ENCODE results near the gene TAGLN2. TPM values are rescaled to one million over a fixed set of nuclear protein-coding genes. Genes with fewer than 3 reads are reported as not detected.

The TAGLN2 gene
- total and polyA plus RNA-seq, 10 of the 15 experiments (the other 5 are each of a cell fraction or from before 2014, with no cell fraction given) = 155 to 611 (median 363) TPM

- Histone ChIP-seq H3K27me3 (replicated peaks in 1 of 2; ENCODE audit: control insufficient read depth in 2 of 2, insufficient read depth in 2 of 2, low read length in 1 of 2) (peaks cover 0 to 6% of the 10 kb centered on the region in 2 experiments; a peak in 2 of 4 replicates), H3K36me3 (ENCODE audit: control insufficient read depth in 2 of 2, insufficient read depth in 2 of 2, low read length in 1 of 2) (no peaks in the 10 kb centered on the region), H3K9ac (ENCODE audit: control insufficient read depth, insufficient read depth, low read length) (no peak overlapping the region), H3K4me3 (no peak overlapping the region), H4K20me1 (ENCODE audit: control insufficient read depth, insufficient read depth) (no peaks in the 10 kb centered on the region), H3K27ac (ENCODE audit: control insufficient read depth, insufficient read depth) (no peak overlapping the region), H2AFZ (ENCODE audit: control insufficient read depth, low read depth, low read length) (no peak overlapping the region), H3K4me1 (ENCODE audit: control insufficient read depth, insufficient read depth, low read length) (peaks cover 23% of the 10 kb centered on the region), H3K79me2 (ENCODE audit: control insufficient read depth, insufficient read depth, low read length) (no peaks in the 10 kb centered on the region), H3K4me2 (ENCODE audit: control insufficient read depth, insufficient read depth) (peak overlapping the region; percentile 2; the same call in 1 of the 2 replicates), H3K9me3 (replicated peaks; ENCODE audit: control insufficient read depth, insufficient read depth, low read length) (no peaks in the 10 kb centered on the region)
- in situ Hi-C loops (cut with MboI) = loop anchor here (5.0 kb wide), 1 partner anchor 69 kb away; no protein-coding TSS in a partner anchor
- RAD21 ChIA-PET (ENCODE audit: unreplicated experiment) = interaction anchor here (1.1 to 12.4 kb wide), 4 partner anchors 45 to 140 kb away, joined by 3 to 113 read pairs (median 4); no protein-coding TSS in a partner anchor
- BruUV-seq (replicated peaks) = no TSS peak
- POLR2A ChIA-PET = no interaction called here
- FAIRE-seq = no peak
- SMC1A ChIA-PET (ENCODE audit: uncharacterized antibody, unreplicated experiment) = interaction anchor here (1.0 to 9.2 kb wide), 7 partner anchors 46 to 805 kb away, joined by 3 to 122 read pairs (median 5); partner anchors contain the start of gene KCNJ9
- no peak for DNase-seq (ENCODE audit: low read depth, low spot score)
- CTCF ChIA-PET = interaction anchor here (1.3 to 22.4 kb wide), 11 partner anchors 14 to 147 kb away, joined by 3 to 422 read pairs (median 6); partner anchors contain the start of gene TAGLN2
- peak; percentile 51 for TF ChIP-seq RUNX3 (IDR thresholded peaks at IDR 0.05; ENCODE audit: low read length)
- no peak for TF ChIP-seq BMI1 (IDR thresholded peaks at IDR 0.05; ENCODE audit: borderline replicate concordance)
- TF ChIP-seq JUNB (IDR thresholded peaks at IDR 0.05) = no peak
- intact Hi-C loops (cut with micrococcal nuclease; ENCODE audit: unreplicated experiment) = no loop called here
- 3% methylated on average over 7 of the region's 7 CpGs for WGBS (ENCODE audit: insufficient coverage, insufficient replicate concordance, low lambda C conversion rate, missing lambda C conversion rate)
- ATAC-seq = peak; percentile 40
These were observed 13.0 kb upstream of the TAGLN2 start for GRCh38 chr1:159938211-159938852.

GRCh38 chr1:159937054-159937750 lies 11.9 kb upstream of the TAGLN2 start:
- no TSS peak for BruUV-seq (replicated peaks)
- H2AFZ ChIP-seq (ENCODE audit: control insufficient read depth, low read depth, low read length) = no peak overlapping the region
- H3K79me2 ChIP-seq (ENCODE audit: control insufficient read depth, insufficient read depth, low read length) = no peaks in the 10 kb centered on the region
- POLR2A ChIA-PET = interaction anchor here (0.6 kb wide), 1 partner anchor 68 kb away, joined by 3 read pairs; no protein-coding TSS in a partner anchor
- ATAC-seq (no peak), FAIRE-seq (no peak), DNase-seq (ENCODE audit: low read depth, low spot score) (no peak)
- no peak overlapping the region for H3K27ac ChIP-seq (ENCODE audit: control insufficient read depth, insufficient read depth)
- WGBS (ENCODE audit: insufficient coverage, insufficient replicate concordance, low lambda C conversion rate, missing lambda C conversion rate) = 0% methylated on average over 4 of the region's 4 CpGs
- no peak overlapping the region for H3K9ac ChIP-seq (ENCODE audit: control insufficient read depth, insufficient read depth, low read length)
- no peak overlapping the region for H3K4me3 ChIP-seq
- SMC1A ChIA-PET (ENCODE audit: uncharacterized antibody, unreplicated experiment) = interaction anchor here (0.9 to 9.2 kb wide), 4 partner anchors 33 to 138 kb away, joined by 3 to 122 read pairs (median 4); no protein-coding TSS in a partner anchor
- no peaks in the 10 kb centered on the region for H3K36me3 ChIP-seq (ENCODE audit: control insufficient read depth in 2 of 2, insufficient read depth in 2 of 2, low read length in 1 of 2)
- H4K20me1 ChIP-seq (ENCODE audit: control insufficient read depth, insufficient read depth) = no peaks in the 10 kb centered on the region
- in situ Hi-C loops (cut with MboI) (loop anchor here (5.0 kb wide), 1 partner anchor 70 kb away; no protein-coding TSS in a partner anchor), intact Hi-C loops (cut with micrococcal nuclease; ENCODE audit: unreplicated experiment) (loop anchor here (2.0 kb wide), 1 partner anchor 148 kb away; no protein-coding TSS in a partner anchor)
- RAD21 ChIA-PET (ENCODE audit: unreplicated experiment) = interaction anchor here (1.6 to 12.4 kb wide), 2 partner anchors 71 to 141 kb away, joined by 3 to 113 read pairs; no protein-coding TSS in a partner anchor
- no peak for TF ChIP-seq SMARCA5 (IDR thresholded peaks at IDR 0.05)
- TF ChIP-seq IRF3 (IDR thresholded peaks at IDR 0.05) = no peak
- no peak for TF ChIP-seq JUNB (IDR thresholded peaks at IDR 0.05)
- no peak for TF ChIP-seq MTA2 (IDR thresholded peaks at IDR 0.05; ENCODE audit: low read depth)
- TF ChIP-seq MYB (IDR thresholded peaks at IDR 0.05; ENCODE audit: borderline replicate concordance, low read depth, low read length) = no peak
- no peak for TF ChIP-seq WRNIP1 (IDR thresholded peaks at IDR 0.05; ENCODE audit: borderline replicate concordance, low read depth, low read length)
- no peak for TF ChIP-seq CBFB (IDR thresholded peaks at IDR 0.05; ENCODE audit: low read depth)
- H3K27me3 ChIP-seq (replicated peaks in 1 of 2; ENCODE audit: control insufficient read depth in 2 of 2, insufficient read depth in 2 of 2, low read length in 1 of 2) = peaks cover 0 to 6% of the 10 kb centered on the region in 2 experiments; a peak in 2 of 4 replicates
- peak overlapping the region; percentile 2; the same call in 1 of the 2 replicates for H3K4me2 ChIP-seq (ENCODE audit: control insufficient read depth, insufficient read depth)
- CTCF ChIA-PET = interaction anchor here (0.9 to 22.4 kb wide), 8 partner anchors 13 to 142 kb away, joined by 3 to 422 read pairs (median 12); partner anchors contain the start of gene TAGLN2
- no peaks in the 10 kb centered on the region for H3K9me3 ChIP-seq (replicated peaks; ENCODE audit: control insufficient read depth, insufficient read depth, low read length)
- H3K4me1 ChIP-seq (ENCODE audit: control insufficient read depth, insufficient read depth, low read length) = peaks cover 23% of the 10 kb centered on the region

All from GM12878 (cell line).